ENCODE results near the gene IL36G.

IL36G gene

GRCh38 chr2:113009622-113010021 lies 31.8 kb downstream of the IL36G start:
- no peak for TF ChIP-seq ZFX (IDR thresholded peaks at IDR 0.05)
- TF ChIP-seq CTCF (conservative IDR thresholded peaks at IDR 0.05) = no peak
- H3K27ac ChIP-seq = no peak overlapping the region

GRCh38 chr2:113010088-113010487 lies 32.3 kb downstream of the IL36G start:
- no peak for TF ChIP-seq ZFX (IDR thresholded peaks at IDR 0.05)
- no peak for TF ChIP-seq CTCF (conservative IDR thresholded peaks at IDR 0.05)

GRCh38 chr2:113011108-113011507 lies 33.3 kb downstream of the IL36G start:
- no peak overlapping the region for H3K27ac ChIP-seq
- TF ChIP-seq CTCF (conservative IDR thresholded peaks at IDR 0.05) (no peak), ZFX (IDR thresholded peaks at IDR 0.05) (no peak)

More at GRCh38 chr2:113010088-113010487, 32.3 kb downstream of the IL36G start:
- no peak overlapping the region for H3K27ac ChIP-seq

GRCh38 chr2:113012436-113013335 lies 34.9 kb downstream of the IL36G start:
- H3K27ac ChIP-seq = no peak overlapping the region
- TF ChIP-seq ZFX (IDR thresholded peaks at IDR 0.05) (no peak), CTCF (conservative IDR thresholded peaks at IDR 0.05) (no peak)

- TF ChIP-seq CTCF (conservative IDR thresholded peaks at IDR 0.05) (no peak), ZFX (IDR thresholded peaks at IDR 0.05) (no peak)
- H3K27ac ChIP-seq = no peak overlapping the region
These were observed 35.5 kb downstream of the IL36G start for GRCh38 chr2:113013336-113013661.

- H3K27ac ChIP-seq = no peak overlapping the region
- TF ChIP-seq ZFX (IDR thresholded peaks at IDR 0.05) (no peak), CTCF (conservative IDR thresholded peaks at IDR 0.05) (no peak)
These were observed 36.3 kb downstream of the IL36G start for GRCh38 chr2:113014067-113014466.

- TF ChIP-seq CTCF (conservative IDR thresholded peaks at IDR 0.05) (no peak), ZFX (IDR thresholded peaks at IDR 0.05) (no peak)
- H3K27ac ChIP-seq = no peak overlapping the region
These were observed 37.2 kb downstream of the IL36G start for GRCh38 chr2:113015042-113015441.

All from C4-2B (cell line).